GM23248 (cell line): ENCODE measurements around the gene DENND1A. TPM values are rescaled to one million over a fixed set of nuclear protein-coding genes. Genes with fewer than 3 reads are reported as not detected.
A peak's percentile ranks its signal among the peaks of the same experiment; 100 is the strongest.

Experiments used
- DNase-seq: peaks from one replicate; pipeline ENCODE4 v3.0.0-alpha.2; 2015
- H2AFZ ChIP-seq: fragments of 200-600 bp; sonication (generic); 2 replicates; pipeline ENCODE4 v1.6.1; 2016; ENCODE audit warnings: antibody characterized with exemption
- H3F3A ChIP-seq: fragments of 200-600 bp; sonication (generic); 2 replicates; pipeline ENCODE4 v1.6.1; 2016; ENCODE audit warnings: mild to moderate bottlenecking, antibody characterized with exemption, mixed run types; ENCODE audit not compliant: insufficient read depth
- H3K27ac ChIP-seq: fragments of 200-600 bp; sonication (generic); 2 replicates; pipeline ENCODE4 v1.5.1; 2016; ENCODE audit warnings: mild to moderate bottlenecking
- H3K27me3 ChIP-seq: fragments of 200-600 bp; sonication (generic); replicated peaks from 2 replicates; pipeline ENCODE4 v1.6.1; 2016; ENCODE audit warnings: mild to moderate bottlenecking; ENCODE audit not compliant: insufficient read depth
- H3K36me3 ChIP-seq: fragments of 200-600 bp; sonication (generic); 2 replicates; pipeline ENCODE4 v1.6.1; 2016; ENCODE audit warnings: low read depth, mild to moderate bottlenecking
- H3K4me1 ChIP-seq: fragments of 200-600 bp; sonication (generic); 2 replicates; pipeline ENCODE4 v1.6.1; 2016; ENCODE audit warnings: mild to moderate bottlenecking; ENCODE audit not compliant: insufficient read depth
- H3K4me2 ChIP-seq: fragments of 200-600 bp; sonication (generic); one replicate; pipeline ENCODE4 v1.6.1; 2016; ENCODE audit warnings: mild to moderate bottlenecking; ENCODE audit not compliant: unreplicated experiment
- H3K4me3 ChIP-seq: fragments of 200-600 bp; sonication (generic); 2 replicates; pipeline ENCODE4 v1.5.1; 2016; ENCODE audit warnings: mild to moderate bottlenecking
- H3K79me2 ChIP-seq: fragments of 200-600 bp; sonication (generic); 2 replicates; pipeline ENCODE4 v1.6.1; 2016; ENCODE audit warnings: mild to moderate bottlenecking; ENCODE audit not compliant: insufficient read depth
- H3K9ac ChIP-seq: fragments of 200-600 bp; sonication (generic); 2 replicates; pipeline ENCODE4 v1.6.1; 2016; ENCODE audit warnings: mild to moderate bottlenecking
- H3K9me2 ChIP-seq: fragments of 200-600 bp; sonication (generic); 2 replicates; pipeline ENCODE4 v1.6.1; 2016; ENCODE audit warnings: mixed run types, mild to moderate bottlenecking, moderate library complexity; ENCODE audit not compliant: insufficient read depth
- H3K9me3 ChIP-seq: fragments of 200-600 bp; sonication (generic); one replicate; pipeline ENCODE4 v1.6.1; 2017; ENCODE audit warnings: low read depth
- H4K20me1 ChIP-seq: fragments of 200-600 bp; sonication (generic); 2 replicates; pipeline ENCODE4 v1.6.0; 2016; ENCODE audit not compliant: insufficient read depth
- EZH2 ChIP-seq: fragments of 200-600 bp; sonication (generic); IDR thresholded peaks from 2 replicates; pipeline ENCODE4 v1.6.1; 2018; ENCODE audit warnings: antibody characterized with exemption, mild to moderate bottlenecking; ENCODE audit not compliant: insufficient read depth, poor library complexity, severe bottlenecking
- EZH2phosphoT487 ChIP-seq: fragments of 200-600 bp; sonication (generic); IDR thresholded peaks from 2 replicates; pipeline ENCODE4 v1.6.1; 2018; ENCODE audit warnings: antibody characterized with exemption, moderate library complexity, mild to moderate bottlenecking, low read depth; ENCODE audit not compliant: insufficient read depth
- WGBS, 2 experiments: methylation state at CpG; one replicate each; pipeline ENCODE4 v1.1.6; 2015 to 2017; ENCODE audit warnings: low lambda C conversion rate in 2 of 2, low coverage in 1 of 2; ENCODE audit errors: missing lambda C conversion rate in 2 of 2; 5-methylcytosine and 5-hydroxymethylcytosine counted together
- in situ Hi-C: fragments of 300-500 bp; cut with MboI; formaldehyde crosslinking; loops from 2 replicates; pipeline ENCODE4 v1.15.0; 2020
- polyA plus RNA-seq: library from polyadenylated mRNA; unstranded; fragments of >200 nt; fragmentation: Nextera tagmentation; extraction: Ambion mirVana; gene quantifications from 2 replicates; pipeline ENCODE4 v1.2.1, GENCODE V29; 2016
- total RNA-seq: library from RNA; depleted of rRNA; stranded (reverse); fragments of >200 nt; shearing (Covaris generic); gene quantifications from 2 replicates; pipeline ENCODE4 v1.2.3, GENCODE V29; 2014

DENND1A gene
- total and polyA plus RNA-seq, 2 experiments from 2014 or later: 13.2 to 16.4 TPM

DNA sequence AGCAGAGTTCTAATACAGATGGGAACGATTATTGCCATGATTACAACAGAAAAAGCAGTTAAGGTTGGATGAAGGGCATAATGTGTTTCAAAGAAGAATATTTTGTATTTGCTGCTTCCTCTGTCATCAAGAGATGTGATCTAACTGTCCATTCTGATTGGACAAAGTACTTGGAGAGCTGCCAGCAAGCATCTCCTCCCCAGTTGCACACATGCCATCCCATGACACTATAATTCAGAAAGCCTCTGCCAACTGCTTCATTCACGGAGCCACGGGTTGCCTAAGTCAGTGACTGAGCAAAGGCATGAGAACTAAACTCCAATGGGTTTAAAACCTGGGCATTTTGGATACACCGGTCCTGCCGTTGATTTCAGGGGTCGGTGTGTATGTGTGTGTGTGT is 320.1 kb downstream of the DENND1A start:
- Histone ChIP-seq H3K9ac (no peak overlapping the region), H3F3A (peaks cover 16% of the 10 kb centered on the region; the same call in 1 of the 2 replicates), H3K9me2 (no peaks in the 10 kb centered on the region), H3K27ac (no peak overlapping the region), H4K20me1 (no peaks in the 10 kb centered on the region), H3K79me2 (no peaks in the 10 kb centered on the region), H2AFZ (no peak overlapping the region), H3K4me2 (no peak overlapping the region), H3K36me3 (no peaks in the 10 kb centered on the region), H3K4me1 (peaks cover 9% of the 10 kb centered on the region; the same call in 1 of the 2 replicates), H3K4me3 (no peak overlapping the region), H3K9me3 (no peaks in the 10 kb centered on the region), H3K27me3 (no peaks in the 10 kb centered on the region)
- WGBS, 2 experiments: 71 to 83% methylated on average over 6 of the region's 6 CpGs
- in situ Hi-C loops: no loop called here
- peak; percentile 40 for DNase-seq
- TF ChIP-seq EZH2 (no peak), EZH2phosphoT487 (no peak)

DNA sequence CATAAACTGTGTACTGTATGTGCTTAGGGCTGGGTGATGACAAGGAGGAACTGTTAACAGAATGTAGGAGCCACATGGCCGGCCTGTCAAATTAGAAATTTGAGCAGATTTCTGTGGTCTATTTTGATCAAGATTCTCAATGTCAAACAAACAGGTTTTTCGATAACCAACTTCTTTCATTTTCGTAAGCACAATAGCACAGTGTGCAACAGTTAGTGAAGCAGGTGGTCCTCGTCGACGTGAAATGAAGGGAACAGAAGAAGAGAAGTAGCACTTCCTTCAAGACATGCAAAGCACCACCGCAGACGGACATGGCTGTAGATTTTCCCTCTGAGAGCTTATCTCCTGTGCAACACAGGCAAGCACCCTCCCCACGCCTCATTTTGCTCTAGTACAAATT is 321.8 kb downstream of the DENND1A start:
- 97 to 99% methylated on average over 9 of the region's 9 CpGs for WGBS, 2 experiments
- Histone ChIP-seq H2AFZ (no peak overlapping the region), H3F3A (peaks cover 16% of the 10 kb centered on the region; the same call in 1 of the 2 replicates), H3K36me3 (no peaks in the 10 kb centered on the region), H3K4me3 (no peak overlapping the region), H3K9me3 (no peaks in the 10 kb centered on the region), H3K4me2 (no peak overlapping the region), H3K4me1 (peaks cover 9% of the 10 kb centered on the region; the same call in 1 of the 2 replicates), H4K20me1 (no peaks in the 10 kb centered on the region), H3K9ac (no peak overlapping the region), H3K27ac (no peak overlapping the region), H3K79me2 (no peaks in the 10 kb centered on the region), H3K27me3 (no peaks in the 10 kb centered on the region), H3K9me2 (no peaks in the 10 kb centered on the region)
- TF ChIP-seq EZH2phosphoT487: no peak
- no peak for TF ChIP-seq EZH2
- in situ Hi-C loops: no loop called here
- no peak for DNase-seq

DNA sequence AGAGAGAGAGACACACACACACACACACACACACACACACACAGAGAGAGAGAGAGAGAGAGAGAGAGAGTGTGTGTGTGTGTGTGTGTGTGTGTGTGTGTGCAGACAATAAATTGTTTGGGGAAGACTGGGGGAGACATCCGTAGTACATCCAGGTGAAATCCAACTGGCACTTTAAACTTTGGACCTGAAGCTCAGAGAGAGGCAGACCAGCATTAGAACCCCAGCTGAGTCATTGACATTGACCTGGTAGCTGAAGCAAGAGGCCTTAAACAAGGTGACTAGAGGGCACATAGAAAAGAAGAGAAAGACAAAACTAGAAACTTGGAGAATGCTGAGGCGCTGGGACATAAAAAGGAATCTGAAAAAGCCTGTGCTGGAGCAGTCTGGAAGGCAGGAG is 322.4 kb downstream of the DENND1A start:
- H3F3A ChIP-seq: peaks cover 16% of the 10 kb centered on the region; the same call in 1 of the 2 replicates
- no peaks in the 10 kb centered on the region for H3K9me2 ChIP-seq
- H3K27ac ChIP-seq: no peak overlapping the region
- H3K4me3 ChIP-seq: no peak overlapping the region
- H3K4me2 ChIP-seq: no peak overlapping the region
- in situ Hi-C loops: no loop called here
- no peaks in the 10 kb centered on the region for H3K36me3 ChIP-seq
- no peak overlapping the region for H3K9ac ChIP-seq
- no peak overlapping the region for H2AFZ ChIP-seq
- H3K9me3 ChIP-seq: no peaks in the 10 kb centered on the region
- H3K4me1 ChIP-seq: peaks cover 9% of the 10 kb centered on the region; the same call in 1 of the 2 replicates
- H4K20me1 ChIP-seq: no peaks in the 10 kb centered on the region
- 97 to 100% methylated on average over 2 of the region's 2 CpGs for WGBS, 2 experiments
- DNase-seq: no peak
- no peaks in the 10 kb centered on the region for H3K27me3 ChIP-seq
- H3K79me2 ChIP-seq: no peaks in the 10 kb centered on the region
- TF ChIP-seq EZH2: no peak
- TF ChIP-seq EZH2phosphoT487: no peak

DNA sequence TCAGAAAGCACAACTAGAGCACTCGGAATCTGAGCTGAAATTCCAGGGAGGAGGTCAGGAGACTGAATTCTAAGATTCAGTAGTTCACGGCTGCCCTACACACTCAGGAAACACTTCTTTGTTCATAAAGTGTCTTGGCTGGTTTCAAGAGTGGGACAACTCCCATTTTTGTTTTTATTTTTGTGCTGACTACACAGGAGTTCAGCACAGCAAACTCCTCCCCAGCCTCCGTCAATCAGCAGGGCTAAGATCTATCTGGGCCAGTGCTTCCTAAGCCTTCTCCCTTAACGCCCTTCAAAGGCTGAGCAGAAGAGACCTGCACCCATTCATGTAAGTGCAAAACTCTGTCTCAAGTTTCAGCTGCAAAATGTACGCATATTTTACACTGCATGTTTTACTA is 323.8 kb downstream of the DENND1A start:
- WGBS, 2 experiments: 95 to 96% methylated on average over 5 of the region's 5 CpGs
- no peaks in the 10 kb centered on the region for H3K9me2 ChIP-seq
- no peaks in the 10 kb centered on the region for H3K27me3 ChIP-seq
- no peaks in the 10 kb centered on the region for H4K20me1 ChIP-seq
- no peak overlapping the region for H2AFZ ChIP-seq
- no peak for TF ChIP-seq EZH2phosphoT487
- TF ChIP-seq EZH2: no peak
- no peaks in the 10 kb centered on the region for H3K9me3 ChIP-seq
- no peaks in the 10 kb centered on the region for H3K79me2 ChIP-seq
- peaks cover 3% of the 10 kb centered on the region; the same call in 1 of the 2 replicates for H3K4me1 ChIP-seq
- H3K9ac ChIP-seq: no peak overlapping the region
- H3K36me3 ChIP-seq: no peaks in the 10 kb centered on the region
- DNase-seq: no peak
- H3K27ac ChIP-seq: no peak overlapping the region
- no peak overlapping the region for H3K4me2 ChIP-seq
- peaks cover 5% of the 10 kb centered on the region; the same call in 1 of the 2 replicates for H3F3A ChIP-seq
- H3K4me3 ChIP-seq: no peak overlapping the region
- in situ Hi-C loops: no loop called here

DNA sequence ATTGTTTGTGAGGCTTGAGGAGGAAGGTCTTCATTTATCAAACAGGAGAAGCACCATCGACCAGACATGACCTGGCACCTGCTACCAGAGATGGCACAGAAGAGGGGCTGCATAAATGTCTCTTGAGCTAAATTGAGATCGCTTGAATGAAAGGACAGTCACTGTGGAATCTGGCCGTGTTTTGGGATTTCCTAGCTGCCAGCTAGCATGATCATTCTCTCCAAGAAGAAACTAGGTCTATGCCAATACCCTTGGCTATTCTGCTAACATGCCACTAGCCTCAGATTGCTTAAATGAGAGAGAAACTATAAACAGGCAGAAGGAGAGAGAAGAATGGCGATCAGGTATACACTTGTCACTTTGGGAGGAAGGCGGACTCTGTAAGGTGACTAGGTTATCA is 324.6 kb downstream of the DENND1A start:
- no peak overlapping the region for H2AFZ ChIP-seq
- in situ Hi-C loops: no loop called here
- no peak overlapping the region for H3K4me3 ChIP-seq
- TF ChIP-seq EZH2 (no peak), EZH2phosphoT487 (no peak)
- no peak for DNase-seq
- H3K9ac ChIP-seq: no peak overlapping the region
- no peaks in the 10 kb centered on the region for H4K20me1 ChIP-seq
- no peaks in the 10 kb centered on the region for H3K36me3 ChIP-seq
- no peaks in the 10 kb centered on the region for H3K79me2 ChIP-seq
- H3K9me3 ChIP-seq: no peaks in the 10 kb centered on the region
- H3K27me3 ChIP-seq: no peaks in the 10 kb centered on the region
- no peaks in the 10 kb centered on the region for H3K4me1 ChIP-seq
- 62 to 64% methylated on average over 5 of the region's 5 CpGs for WGBS, 2 experiments
- H3F3A ChIP-seq: no peaks in the 10 kb centered on the region
- no peaks in the 10 kb centered on the region for H3K9me2 ChIP-seq
- H3K4me2 ChIP-seq: no peak overlapping the region
- no peak overlapping the region for H3K27ac ChIP-seq
